H1 (cell line): ENCODE results near the gene KIF4A. TPM values are rescaled to one million over a fixed set of nuclear protein-coding genes. Genes with fewer than 3 reads are reported as not detected.

Experiments used
- CTCF ChIA-PET: fragments of 300-600 bp; sonication (Branson Sonifier 250); formaldehyde crosslinking; loops from one replicate; lab custom pipeline; 2021; ENCODE audit not compliant: partially characterized antibody; lab: Charles Lee
- POLR2A ChIA-PET: fragments of 300-600 bp; sonication (Branson Sonifier 250); formaldehyde crosslinking; loops from one replicate; lab custom pipeline; 2021; ENCODE audit warnings: inconsistent platforms; ENCODE audit not compliant: partially characterized antibody; lab: Charles Lee
- DNase-seq, 2 experiments: peaks; one replicate each; pipeline versions ENCODE4 v3.0.0 to v3.0.0-alpha.2; 2010 to 2022; ENCODE audit warnings: low spot score in 2 of 2, low read depth in 1 of 2, mixed read lengths in 1 of 2
- FAIRE-seq: peaks from 2 replicates; lab custom pipeline; 2011; peaks lifted over from hg19 to GRCh38; lab: Jason Lieb, UNC
- H2AFZ ChIP-seq: 2 replicates; pipeline ENCODE4 v1.8.1; 2012; ENCODE audit warnings: low read length, inconsistent platforms
- H2AK5ac ChIP-seq: 2 replicates; pipeline ENCODE4 v1.6.1; 2013; ENCODE audit warnings: low read depth, low read length
- H2BK120ac ChIP-seq: replicated peaks from 2 replicates; pipeline ENCODE3; 2013; ENCODE audit warnings: low read depth, low read length, inconsistent platforms
- H2BK12ac ChIP-seq: 2 replicates; pipeline ENCODE4 v1.6.1; 2013; ENCODE audit warnings: low read depth, low read length
- H2BK15ac ChIP-seq: 2 replicates; pipeline ENCODE4 v1.6.1; 2013; ENCODE audit warnings: low read length
- H2BK20ac ChIP-seq: 2 replicates; pipeline ENCODE4 v1.6.1; 2013; ENCODE audit warnings: low read length
- H2BK5ac ChIP-seq: 2 replicates; pipeline ENCODE4 v1.6.1; 2013; ENCODE audit warnings: low read depth, low read length
- H3K14ac ChIP-seq: 2 replicates; pipeline ENCODE4 v1.6.1; 2013; ENCODE audit warnings: inconsistent platforms; ENCODE audit not compliant: insufficient read length
- H3K18ac ChIP-seq: 2 replicates; pipeline ENCODE4 v1.6.1; 2013; ENCODE audit warnings: low read length; ENCODE audit errors: extremely low read depth
- H3K23ac ChIP-seq: 2 replicates; pipeline ENCODE4 v1.6.1; 2013; ENCODE audit warnings: inconsistent platforms; ENCODE audit not compliant: insufficient read length
- H3K23me2 ChIP-seq: 2 replicates; pipeline ENCODE4 v1.6.1; 2013; ENCODE audit warnings: low read depth, low read length
- H3K27ac ChIP-seq: 2 replicates; pipeline ENCODE4 v1.6.1; 2011; ENCODE audit warnings: low read depth, low read length, inconsistent platforms
- H3K27me3 ChIP-seq, 4 experiments: replicated peaks in 1 of 4; 1 replicate in 1 of 4; 2 replicates in 3 of 4; pipeline versions ENCODE4 v1.6.1 to v1.8.1; 2011 to 2013; ENCODE audit warnings: low read length in 3 of 4, mild to moderate bottlenecking in 3 of 4, inconsistent platforms in 2 of 4, mixed read lengths in 2 of 4, moderate library complexity in 1 of 4; ENCODE audit not compliant: control insufficient read depth in 3 of 4, insufficient read depth in 3 of 4; ENCODE audit errors: extremely low read depth in 1 of 4
- H3K36me3 ChIP-seq, 4 experiments: 2 replicates each; pipeline versions ENCODE4 v1.6.1 to v1.8.1; 2011 to 2013; ENCODE audit warnings: mild to moderate bottlenecking in 4 of 4, low read length in 3 of 4, moderate library complexity in 2 of 4, control low read depth in 1 of 4, inconsistent platforms in 1 of 4; ENCODE audit not compliant: insufficient read depth in 4 of 4, control insufficient read depth in 2 of 4
- H3K4ac ChIP-seq: replicated peaks from 2 replicates; pipeline ENCODE3; 2013; ENCODE audit warnings: low read length, low read depth, mixed read lengths, inconsistent platforms; ENCODE audit not compliant: insufficient read length
- H3K4me1 ChIP-seq, 4 experiments: replicated peaks in 1 of 4; 1 replicate in 1 of 4; 2 replicates in 3 of 4; pipeline versions ENCODE4 v1.6.1 to v1.8.1; 2011 to 2013; ENCODE audit warnings: low read length in 3 of 4, inconsistent platforms in 2 of 4, mixed read lengths in 1 of 4; ENCODE audit not compliant: insufficient read depth in 4 of 4, control insufficient read depth in 3 of 4
- H3K4me2 ChIP-seq, 2 experiments: 2 replicates each; pipeline versions ENCODE4 v1.6.1 to v1.8.1; 2011 to 2013; ENCODE audit warnings: low read depth in 2 of 2, low read length in 2 of 2, control low read depth in 1 of 2, inconsistent platforms in 1 of 2, mild to moderate bottlenecking in 1 of 2; ENCODE audit not compliant: insufficient read depth in 1 of 2
- H3K4me3 ChIP-seq, 4 experiments: fragments of 200-600, 300-600 bp in 1 of 4; sonication (generic), shearing (Covaris generic), sonication (Bioruptor Twin) in 1 of 4; 2 replicates each; pipeline versions ENCODE4 v1.5.1 to v1.8.1; 2011 to 2016; ENCODE audit warnings: low read length in 4 of 4, low read depth in 3 of 4, control low read depth in 2 of 4, inconsistent platforms in 2 of 4, mild to moderate bottlenecking in 2 of 4, mixed read lengths in 1 of 4, moderate library complexity in 1 of 4; ENCODE audit not compliant: insufficient read depth in 2 of 4; ENCODE audit errors: extremely low read depth in 1 of 4
- H3K56ac ChIP-seq: replicated peaks from 2 replicates; pipeline ENCODE3; 2013; ENCODE audit warnings: low read depth, mild to moderate bottlenecking, mixed read lengths, low read length, inconsistent platforms; ENCODE audit not compliant: insufficient read length
- H3K79me1 ChIP-seq: 2 replicates; pipeline ENCODE4 v1.6.1; 2013; ENCODE audit warnings: low read depth, low read length, control low read depth
- H3K79me2 ChIP-seq, 2 experiments: 2 replicates each; pipeline versions ENCODE4 v1.6.1 to v1.8.1; 2012 to 2013; ENCODE audit warnings: low read length in 2 of 2, mild to moderate bottlenecking in 2 of 2, inconsistent platforms in 1 of 2; ENCODE audit not compliant: insufficient read depth in 2 of 2, control insufficient read depth in 1 of 2
- H3K9ac ChIP-seq, 4 experiments: replicated peaks in 1 of 4; 1 replicate in 1 of 4; 2 replicates in 3 of 4; pipeline versions ENCODE4 v1.6.1 to v1.8.1; 2011 to 2013; ENCODE audit warnings: low read depth in 3 of 4, low read length in 3 of 4, control low read depth in 2 of 4, mild to moderate bottlenecking in 2 of 4, moderate library complexity in 2 of 4, inconsistent platforms in 1 of 4; ENCODE audit errors: extremely low read depth in 1 of 4
- H3K9me3 ChIP-seq, 2 experiments: 2 replicates each; pipeline versions ENCODE4 v1.6.1 to v1.8.1; 2012 to 2013; ENCODE audit warnings: mild to moderate bottlenecking in 2 of 2, moderate library complexity in 2 of 2, control low read depth in 1 of 2, inconsistent platforms in 1 of 2, low read depth in 1 of 2, low read length in 1 of 2, mixed read lengths in 1 of 2; ENCODE audit not compliant: insufficient read depth in 2 of 2
- H4K20me1 ChIP-seq, 2 experiments: replicated peaks in 1 of 2; 2 replicates each; pipeline versions ENCODE3 to v1.8.1; 2011 to 2013; ENCODE audit warnings: inconsistent platforms in 2 of 2, low read length in 2 of 2, mild to moderate bottlenecking in 1 of 2; ENCODE audit not compliant: insufficient read depth in 2 of 2, control insufficient read depth in 1 of 2
- H4K5ac ChIP-seq: 2 replicates; pipeline ENCODE4 v1.6.1; 2013; ENCODE audit warnings: low read length, low read depth, mixed read lengths, inconsistent platforms; ENCODE audit not compliant: insufficient read length
- H4K8ac ChIP-seq: 2 replicates; pipeline ENCODE4 v1.8.0; 2013; ENCODE audit warnings: mild to moderate bottlenecking, moderate library complexity, low read length, inconsistent platforms; ENCODE audit not compliant: insufficient read depth; ENCODE audit errors: extremely low read depth
- H4K91ac ChIP-seq: replicated peaks from 2 replicates; pipeline ENCODE3; 2013; ENCODE audit warnings: low read length, mixed read lengths, inconsistent platforms; ENCODE audit not compliant: insufficient read length
- CHD1 ChIP-seq: IDR thresholded peaks from 2 replicates; pipeline ENCODE4 v1.6.1; 2012; ENCODE audit warnings: low read depth, low read length, improper control_type of control experiment
- WGBS, 2 experiments: shearing (Covaris generic) in 1 of 2; methylation state at CpG; one replicate each; pipeline versions ENCODE4 v1.1.6 to v1.1.7; 2013 to 2015; ENCODE audit warnings: low lambda C conversion rate in 2 of 2, mixed read lengths in 2 of 2, inconsistent platforms in 1 of 2, low coverage in 1 of 2, missing lambda C conversion rate in 1 of 2; ENCODE audit not compliant: insufficient replicate concordance in 2 of 2, insufficient coverage in 1 of 2, insufficient read length in 1 of 2; ENCODE audit errors: extremely low coverage in 1 of 2, missing lambda C conversion rate in 1 of 2; 5-methylcytosine and 5-hydroxymethylcytosine counted together
- polyA plus RNA-seq, 7 experiments: library from polyadenylated mRNA; depleted of rRNA in 3 of 7; stranded (reverse) in 5 of 7; unstranded in 2 of 7; fragments of >200 nt in 5 of 7; fragments of 200-250 nt in 2 of 7; gene quantifications; 1 replicate in 5 of 7; 2 replicates in 1 of 7; 4 replicates in 1 of 7; pipeline versions ENCODE4 v1.2.1 to v1.2.3, GENCODE V29; 2011 to 2013; ENCODE audit warnings: missing spikeins in 2 of 7, mixed read lengths in 2 of 7
- total RNA-seq: library from RNA; stranded (reverse); fragmentation: NEBNext Ultra II Directional; extraction: Animal tissue kit (Norgen Biotek cat#: 25700); gene quantifications from 2 replicates; pipeline ENCODE4 v1.2.1, GENCODE V29; 2021

KIF4A gene
- total and polyA plus RNA-seq, 2 of the 8 experiments (the other 6 are each of a cell fraction or from before 2014, with no cell fraction given), result 10.9 to 35.7 TPM

- H4K5ac ChIP-seq, result no peak overlapping the region
- POLR2A ChIA-PET, result no interaction called here
These were observed 32.2 kb upstream of the KIF4A start for GRCh38 chrX:70257423-70258288.

More at GRCh38 chrX:70257423-70258288, 32.2 kb upstream of the KIF4A start:
- Histone ChIP-seq H3K23ac (no peak overlapping the region), H4K20me1 (no peaks in the 10 kb centered on the region), H2BK5ac (no peak overlapping the region), H3K9me3 (no peaks in the 10 kb centered on the region), H3K14ac (no peak overlapping the region), H3K9ac (no peak overlapping the region), H3K23me2 (no peaks in the 10 kb centered on the region), H3K36me3 (no peaks in the 10 kb centered on the region), H3K56ac (no peak overlapping the region), H2BK12ac (no peak overlapping the region), H4K91ac (no peak overlapping the region), H3K4ac (no peak overlapping the region)
- no peak for FAIRE-seq
- 87% methylated on average over 5 of the region's 5 CpGs; no CpG with 5 or more reads in 1 of the 2 experiments for WGBS, 2 experiments
- TF ChIP-seq CHD1, result no peak
- TF ChIP-seq, all 59 proteins: peak for 0
- H3K27me3 ChIP-seq, result no peaks in the 10 kb centered on the region
- no peak overlapping the region for H2BK120ac ChIP-seq
- no peaks in the 10 kb centered on the region for H3K79me1 ChIP-seq
- no peak overlapping the region for H3K4me3 ChIP-seq
- no peak overlapping the region for H2BK15ac ChIP-seq
- H3K4me2 ChIP-seq, result no peak overlapping the region
- H3K4me1 ChIP-seq, result no peaks in the 10 kb centered on the region
- H3K27ac ChIP-seq, result no peak overlapping the region
- H4K8ac ChIP-seq, result no peak overlapping the region
- H3K18ac ChIP-seq, result no peak overlapping the region
- no peaks in the 10 kb centered on the region for H3K79me2 ChIP-seq
- DNase-seq, result no peak
- no peak overlapping the region for H2BK20ac ChIP-seq
- H2AK5ac ChIP-seq, result no peak overlapping the region
- CTCF ChIA-PET, result no interaction called here
- no peak overlapping the region for H2AFZ ChIP-seq
